GM19468 (cell line): ENCODE measurements around the gene BNC2.

ENCODE experiments used
- ATAC-seq: cut with Tn5 transposase; IDR thresholded peaks from one replicate; pipeline ENCODE4 v1.9.1; 2021; ENCODE audit warnings: mild to moderate bottlenecking, moderate library complexity, moderate number of reproducible peaks; ENCODE audit not compliant: unreplicated experiment; ENCODE audit errors: extremely low read depth

BNC2 gene

DNA sequence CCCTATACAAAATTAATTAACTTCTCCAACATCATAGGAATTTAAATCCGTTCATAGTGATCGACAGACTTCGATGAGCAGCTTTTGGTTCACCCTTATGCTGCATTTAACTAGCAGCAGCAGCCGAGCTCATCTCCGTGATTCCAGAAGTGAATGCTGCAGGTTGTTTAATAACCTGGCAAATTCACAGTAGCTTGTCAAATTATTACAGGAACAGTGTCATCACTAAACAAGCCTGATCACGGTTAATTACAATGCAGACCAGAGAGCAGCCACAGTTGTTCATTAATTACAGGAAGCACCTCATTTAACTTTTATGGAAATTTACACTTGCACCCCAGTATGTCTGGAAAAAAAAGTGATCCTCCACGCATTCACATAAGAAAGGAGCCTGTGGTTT is 188.2 kb downstream of the BNC2 start:
- no peak for ATAC-seq

DNA sequence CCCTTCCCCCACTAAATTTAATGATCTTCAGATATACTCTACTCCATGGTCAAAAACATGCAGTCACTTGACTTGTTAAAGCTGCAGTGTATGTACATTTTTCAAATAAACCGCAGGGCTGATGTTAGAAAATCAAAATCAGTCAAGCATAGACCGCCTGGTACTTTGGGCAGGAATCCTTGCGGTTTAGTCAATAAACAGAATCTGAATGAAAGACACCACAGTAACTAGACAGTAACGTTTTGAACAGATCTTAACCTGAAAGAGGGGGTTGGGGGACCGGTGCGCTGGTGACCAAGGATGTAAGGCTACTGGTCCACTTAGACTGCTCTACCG is 188.8 kb downstream of the BNC2 start:
- no peak for ATAC-seq

DNA sequence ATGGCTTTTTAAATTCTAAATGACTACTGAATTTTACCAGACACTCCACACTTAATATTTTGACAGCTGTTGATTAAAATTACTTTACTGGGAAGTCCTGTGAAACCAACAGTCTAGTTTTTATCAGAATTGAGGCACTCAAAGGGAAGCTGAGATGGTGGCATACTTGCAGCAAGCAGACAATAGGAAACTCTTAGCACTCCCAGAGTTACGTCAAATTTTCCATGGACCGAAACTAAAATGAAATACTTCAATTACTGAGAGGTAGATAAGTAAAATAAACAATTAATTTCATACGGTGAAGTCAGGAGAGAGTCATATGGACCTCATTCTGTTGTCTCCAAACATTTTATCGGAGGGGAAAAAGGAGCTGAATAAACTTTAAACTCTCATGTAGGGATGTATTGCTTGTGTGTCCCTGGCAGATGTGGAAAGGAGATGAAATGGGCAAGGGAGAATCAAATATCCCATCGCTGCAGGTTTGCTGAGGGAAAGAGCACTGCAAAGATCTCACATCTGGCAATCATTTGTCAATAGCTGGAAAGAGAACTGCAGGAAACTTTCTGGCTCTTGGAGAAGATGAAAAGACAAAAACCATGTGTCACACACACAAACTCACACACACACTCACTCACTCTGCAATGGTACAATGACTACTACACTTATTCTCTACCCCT is 189.4 kb downstream of the BNC2 start:
- ATAC-seq: no peak

DNA sequence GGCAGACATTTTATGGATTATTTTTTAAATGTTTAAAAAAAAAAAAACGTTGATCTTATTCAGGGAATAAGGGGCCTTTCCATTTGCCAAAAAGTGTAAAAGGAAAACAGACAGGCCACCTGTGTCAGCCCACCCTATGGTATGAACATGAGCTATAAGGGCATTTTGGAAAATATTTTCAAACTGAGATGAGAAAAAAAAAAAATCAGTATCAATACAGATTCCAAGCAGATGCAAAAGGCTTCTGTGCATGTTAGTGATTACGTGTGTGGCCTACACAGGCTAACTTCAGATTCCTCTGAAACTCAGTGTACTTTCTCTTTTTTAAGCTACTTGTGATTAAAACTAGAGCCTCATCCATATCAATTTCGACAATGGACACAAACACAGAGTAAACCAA is 189.9 kb downstream of the BNC2 start:
- ATAC-seq: no peak

DNA sequence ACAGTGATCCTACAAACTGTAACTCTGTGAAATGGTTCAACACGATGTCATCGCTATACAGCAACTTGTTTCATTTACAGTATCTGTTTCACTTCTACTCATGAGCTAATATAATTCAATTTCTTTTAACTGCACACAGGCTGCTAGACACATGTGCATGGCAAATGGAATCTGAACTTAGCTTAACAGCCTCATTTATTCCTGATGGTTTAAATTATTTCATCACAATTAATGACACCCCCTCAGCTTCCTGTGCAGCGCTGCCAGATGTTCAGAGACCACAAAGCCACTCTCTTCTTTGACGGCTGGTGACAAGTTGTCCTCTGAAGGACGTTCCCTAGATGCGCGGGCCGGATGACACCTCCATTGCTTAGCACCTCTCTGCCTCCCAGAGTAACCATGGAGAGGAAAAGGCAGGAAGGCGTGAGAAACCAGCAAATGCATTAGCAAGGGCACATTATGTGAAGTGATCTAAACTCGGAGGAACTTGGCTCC is 191.1 kb downstream of the BNC2 start:
- no peak for ATAC-seq

DNA sequence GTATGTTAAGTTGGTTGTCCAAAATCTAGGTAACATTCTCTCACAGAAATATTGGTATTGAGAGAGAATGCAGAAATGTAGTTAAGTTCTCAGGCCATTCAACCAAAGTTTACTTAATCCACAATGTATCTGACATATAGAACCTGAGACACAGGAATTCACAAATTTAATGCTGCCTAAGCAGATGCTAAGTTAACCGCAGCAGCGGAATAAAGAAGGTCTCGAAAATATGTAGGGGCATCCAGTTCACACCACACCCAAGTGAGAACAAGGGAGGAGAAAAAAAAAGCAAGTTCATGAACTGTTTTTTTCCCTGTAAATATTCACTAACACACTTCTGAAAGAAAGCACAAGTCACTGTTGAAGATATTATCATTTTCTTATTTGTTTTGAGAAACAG is 194.0 kb downstream of the BNC2 start:
- no peak for ATAC-seq

DNA sequence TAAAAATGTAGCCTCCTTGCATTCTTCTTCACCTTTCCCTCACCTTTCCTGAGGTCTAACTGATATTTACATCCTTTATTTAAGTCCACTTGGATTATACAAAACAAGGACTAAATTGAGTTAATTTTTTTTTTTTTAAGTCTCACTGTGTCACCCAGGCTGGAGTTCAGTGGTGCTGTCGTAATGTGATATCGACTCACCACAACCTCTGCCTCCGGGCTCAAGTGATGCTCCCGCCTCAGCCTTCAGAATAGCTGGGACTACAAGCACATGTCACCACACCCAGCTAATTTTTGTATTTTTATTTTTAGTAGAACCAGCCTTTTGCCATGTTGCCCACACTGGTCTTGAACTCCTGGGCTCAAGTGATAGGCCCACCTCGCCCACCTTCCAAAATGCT is 195.3 kb downstream of the BNC2 start:
- no peak for ATAC-seq

DNA sequence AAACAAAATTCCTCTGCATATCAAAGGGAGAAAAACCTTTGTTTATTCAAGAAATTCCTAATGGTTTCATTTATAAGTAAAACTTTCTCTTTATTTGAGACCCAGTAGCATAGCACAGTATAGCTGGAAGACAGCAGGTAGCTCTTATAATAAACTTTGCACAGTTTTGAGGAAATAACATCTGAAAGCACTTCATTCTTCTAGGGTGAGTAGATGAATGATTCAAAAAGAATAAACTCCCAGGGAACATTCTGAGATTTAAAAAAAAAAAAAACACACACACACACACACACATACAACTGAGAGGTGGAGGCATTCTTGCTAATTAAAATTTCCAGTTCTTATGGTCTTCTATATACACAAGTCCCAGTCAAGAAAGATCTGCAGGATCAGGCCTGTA is 197.3 kb downstream of the BNC2 start:
- ATAC-seq: no peak

DNA sequence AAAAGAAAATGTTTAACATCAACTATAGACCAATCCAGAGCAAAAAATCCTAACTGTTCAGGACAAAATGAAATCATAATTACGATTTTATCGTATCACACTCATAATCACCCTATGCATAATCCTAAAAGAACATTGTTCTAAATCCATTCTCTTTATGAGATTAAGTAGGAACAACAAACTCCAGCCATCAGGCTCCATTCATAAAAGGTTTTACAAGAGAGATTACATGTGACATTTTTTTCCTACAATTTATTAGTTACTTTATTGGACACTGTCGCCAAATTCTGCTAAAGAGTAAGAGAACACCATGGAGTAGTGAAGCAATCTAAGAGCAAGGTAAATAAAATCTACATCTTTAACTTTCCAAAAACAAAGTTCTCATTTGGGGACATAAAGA is 198.0 kb downstream of the BNC2 start:
- ATAC-seq: no peak

DNA sequence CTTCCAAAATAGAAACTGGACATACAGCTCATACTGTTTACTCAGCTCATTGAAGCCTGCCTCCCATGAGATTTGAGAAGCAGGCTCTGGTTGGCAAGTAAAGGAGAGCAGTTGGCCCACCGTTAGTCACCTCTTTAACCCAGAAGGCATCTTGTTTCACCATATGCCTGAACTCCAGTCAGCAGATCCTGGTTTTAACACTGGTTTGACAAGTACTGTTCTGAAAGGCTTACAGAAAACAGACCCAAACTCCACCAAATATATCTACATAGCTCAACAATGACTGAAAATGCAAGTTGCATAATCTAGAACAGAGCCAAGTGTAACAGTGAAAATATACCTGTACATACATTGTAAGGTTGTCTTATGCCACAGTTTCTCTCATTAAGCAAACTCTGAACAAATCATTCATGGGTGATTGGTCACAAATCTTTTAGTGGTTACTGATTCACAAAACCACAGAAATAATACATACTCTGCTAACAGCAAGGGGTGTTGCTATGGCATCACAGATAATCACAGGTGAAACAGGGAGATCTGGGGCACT is 198.8 kb downstream of the BNC2 start:
- no peak for ATAC-seq

DNA sequence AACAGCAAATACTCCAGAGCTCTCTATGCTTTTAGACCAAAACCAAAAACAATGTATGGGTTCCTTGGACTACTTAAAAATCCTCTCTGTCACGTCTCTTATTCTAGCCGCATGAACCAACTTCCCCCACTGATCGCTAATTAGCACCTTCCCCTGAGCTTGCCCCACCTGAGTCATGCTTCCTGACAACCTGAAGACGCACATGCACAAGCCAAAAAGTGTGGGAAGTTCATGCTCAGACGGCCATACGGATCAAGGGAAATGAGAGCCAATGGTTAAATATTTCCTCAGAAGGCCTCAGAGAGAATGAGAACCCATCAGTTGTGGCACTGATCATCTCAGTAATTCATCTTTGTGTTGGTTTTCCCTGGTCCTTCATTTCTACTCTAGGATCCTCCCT is 199.7 kb downstream of the BNC2 start:
- ATAC-seq: no peak

DNA sequence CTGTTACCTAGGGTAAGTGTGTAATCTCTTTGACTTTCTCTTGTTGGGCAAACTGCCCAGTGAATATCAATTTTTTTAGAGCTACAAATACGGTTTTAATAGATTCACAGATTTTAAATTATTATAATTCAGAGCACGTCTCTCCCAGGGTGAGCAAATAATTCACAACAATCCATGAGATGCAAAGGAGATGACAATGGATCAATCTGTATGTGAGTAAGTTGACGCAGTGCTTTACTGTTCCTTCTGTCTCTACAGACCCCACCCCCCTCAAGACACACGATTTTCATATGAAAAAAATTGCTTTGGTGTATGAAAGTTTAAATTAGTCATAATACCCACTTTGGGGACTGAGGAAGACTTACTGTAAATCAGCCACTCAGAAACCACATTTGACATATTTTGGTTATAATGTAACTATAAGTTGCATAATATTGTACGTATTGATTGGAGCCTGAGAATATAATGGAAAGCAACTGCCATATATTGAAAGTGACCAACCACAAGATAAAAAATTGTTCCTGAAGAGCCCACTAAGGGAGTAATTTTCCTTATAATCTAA is 201.7 kb downstream of the BNC2 start:
- no peak for ATAC-seq

DNA sequence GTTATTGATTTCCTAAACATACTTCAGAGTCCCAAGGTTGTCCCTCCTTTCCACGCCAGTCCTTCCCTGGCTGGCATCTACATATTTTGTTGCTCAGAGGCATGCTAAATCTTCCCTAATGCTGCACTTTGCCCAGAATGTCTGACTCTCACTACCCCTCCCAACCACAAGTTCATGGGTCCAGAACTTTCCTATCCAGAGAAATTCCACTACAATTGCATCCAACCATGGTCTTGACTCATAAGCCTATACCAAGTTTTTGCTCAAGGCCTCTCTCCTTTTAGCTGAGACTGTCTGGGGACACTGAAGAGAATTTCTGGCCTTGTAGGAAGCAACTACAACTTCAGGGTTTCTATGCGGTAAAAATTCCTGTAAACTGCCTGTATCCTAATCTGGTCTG is 206.3 kb downstream of the BNC2 start:
- ATAC-seq: no peak

DNA sequence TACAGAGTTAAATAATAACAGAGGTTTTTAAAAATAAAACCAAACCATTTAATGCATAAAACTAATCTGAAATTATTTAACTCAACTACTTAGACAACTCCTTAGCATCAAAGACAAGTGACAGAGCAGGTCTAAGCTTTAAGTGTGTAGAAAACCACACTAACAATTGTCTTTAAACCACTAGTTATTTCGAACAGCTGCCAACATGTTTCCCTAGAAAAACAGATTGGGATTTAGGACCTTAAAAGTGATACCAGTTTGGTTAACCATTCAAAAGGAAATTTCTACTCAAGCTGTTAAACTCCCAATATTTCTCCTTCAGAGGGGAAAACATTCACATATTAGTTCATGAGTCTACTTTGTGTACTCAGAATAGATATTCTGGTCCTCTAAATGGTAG is 208.7 kb downstream of the BNC2 start:
- no peak for ATAC-seq

DNA sequence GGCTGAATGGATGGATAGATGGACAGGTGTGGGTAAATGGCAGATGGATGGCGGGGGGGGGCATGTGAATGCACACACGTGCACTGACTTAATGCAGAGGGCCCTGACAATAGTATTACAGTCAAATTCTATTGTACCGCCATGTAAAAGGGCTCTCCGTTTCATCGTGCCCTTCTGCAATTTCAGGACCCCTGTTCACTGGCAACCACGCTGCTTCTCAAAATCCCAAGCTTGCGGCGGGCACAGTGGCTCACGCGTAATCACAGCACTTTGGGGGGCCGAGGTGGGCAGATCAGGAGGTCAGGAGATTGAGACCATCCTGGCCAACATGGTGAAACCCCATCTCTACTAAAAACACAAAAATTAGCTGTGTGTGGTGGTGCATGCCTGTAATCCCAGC is 211.4 kb downstream of the BNC2 start:
- no peak for ATAC-seq

DNA sequence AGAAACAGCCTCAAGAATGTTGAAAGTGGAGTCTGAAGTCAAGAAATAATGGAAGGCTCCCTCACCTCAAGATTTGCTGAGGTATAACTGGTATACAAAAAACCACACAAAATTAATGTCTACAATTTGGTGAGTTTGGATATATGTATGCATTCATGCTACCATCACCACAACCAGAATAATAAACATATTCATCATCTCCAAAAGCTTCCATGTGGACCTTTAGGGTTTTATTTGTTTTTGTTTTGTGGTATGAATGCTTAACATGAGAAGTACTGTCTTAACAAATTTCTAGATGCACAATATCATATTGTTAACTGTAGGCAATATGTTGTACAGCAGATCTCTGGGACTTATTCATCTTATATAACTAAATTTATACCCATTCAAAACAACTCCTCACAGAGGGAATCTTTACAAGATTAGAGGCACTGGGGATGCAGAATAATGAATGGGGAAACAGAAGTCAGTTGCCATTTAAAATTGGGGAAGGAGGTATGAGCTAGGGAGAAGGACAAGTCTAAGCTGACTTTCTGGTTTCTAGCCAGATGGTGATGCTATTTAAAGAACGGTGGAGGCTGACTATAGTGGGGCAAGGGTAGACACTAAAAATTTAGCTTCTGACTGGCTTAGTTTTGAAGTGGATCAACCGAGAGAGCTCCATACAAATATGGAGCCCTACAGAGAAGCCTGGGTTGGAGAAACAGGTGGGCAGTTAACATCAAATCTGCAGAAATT is 213.9 kb downstream of the BNC2 start:
- no peak for ATAC-seq

DNA sequence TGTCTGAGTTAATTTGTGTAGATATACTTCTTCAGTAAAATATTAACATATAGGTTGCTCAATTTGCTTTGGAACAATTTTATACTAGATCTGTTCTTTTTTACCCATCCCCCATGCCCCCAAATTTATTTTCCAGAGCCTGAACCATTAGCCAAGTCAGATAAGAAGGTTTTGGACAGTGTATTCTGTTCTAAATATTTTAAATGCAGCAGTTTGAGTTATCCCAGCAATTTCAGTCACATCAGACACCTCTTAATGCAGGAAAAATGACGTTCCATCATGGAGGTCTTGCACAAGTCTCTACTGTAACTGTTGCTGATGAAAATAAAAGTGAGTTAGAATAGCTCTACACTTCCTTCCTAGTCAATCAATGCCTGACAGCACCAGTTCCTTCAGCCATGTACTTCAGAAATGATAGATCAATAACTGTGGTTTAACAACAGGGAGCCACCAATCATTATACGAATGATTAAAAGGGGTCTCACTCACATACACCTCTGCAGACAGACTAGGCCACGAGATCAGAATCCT is 215.8 kb downstream of the BNC2 start:
- ATAC-seq: no peak

DNA sequence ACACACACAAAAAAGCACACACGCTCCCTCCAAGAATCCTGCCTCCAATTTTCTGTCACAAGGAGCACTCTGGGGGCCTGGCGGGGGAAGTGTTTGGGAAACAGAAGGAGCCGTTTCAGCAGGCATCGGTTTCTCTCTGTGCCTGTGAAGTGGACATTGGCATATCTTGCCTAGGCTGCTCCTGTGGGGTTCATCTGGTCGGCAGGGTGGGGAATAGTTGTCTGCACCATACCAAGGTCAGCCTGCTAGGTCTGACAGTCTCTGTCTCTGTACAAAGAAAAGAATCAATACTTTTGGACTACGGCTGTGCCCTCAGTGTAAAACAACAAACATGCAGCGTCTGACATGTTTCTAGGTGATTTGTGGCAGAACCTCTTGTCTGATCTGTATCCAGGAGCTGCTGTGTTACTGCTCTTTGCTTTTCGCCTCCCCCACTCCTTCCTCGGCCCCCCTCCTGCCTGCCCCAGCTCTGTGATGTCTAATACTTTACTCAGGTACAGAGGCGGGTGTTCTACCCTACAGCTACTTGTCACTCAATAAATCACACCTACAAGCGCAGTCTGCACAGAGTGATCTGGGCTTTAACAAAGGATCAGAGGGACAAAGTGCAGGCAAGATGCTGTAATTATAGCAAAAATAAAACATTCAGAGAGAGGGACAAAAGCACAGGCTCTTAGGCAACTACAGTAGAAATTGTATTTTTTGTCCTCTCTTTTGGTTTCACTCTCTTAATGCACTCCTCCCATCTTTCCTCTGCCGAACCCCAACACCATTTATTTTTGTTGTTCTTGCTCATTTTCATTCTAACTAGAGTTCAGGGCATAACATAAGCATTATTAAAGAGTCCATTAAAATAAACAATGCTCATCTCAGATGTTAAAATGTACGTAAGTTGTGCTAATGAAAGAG is 216.7 kb downstream of the BNC2 start:
- no peak for ATAC-seq

DNA sequence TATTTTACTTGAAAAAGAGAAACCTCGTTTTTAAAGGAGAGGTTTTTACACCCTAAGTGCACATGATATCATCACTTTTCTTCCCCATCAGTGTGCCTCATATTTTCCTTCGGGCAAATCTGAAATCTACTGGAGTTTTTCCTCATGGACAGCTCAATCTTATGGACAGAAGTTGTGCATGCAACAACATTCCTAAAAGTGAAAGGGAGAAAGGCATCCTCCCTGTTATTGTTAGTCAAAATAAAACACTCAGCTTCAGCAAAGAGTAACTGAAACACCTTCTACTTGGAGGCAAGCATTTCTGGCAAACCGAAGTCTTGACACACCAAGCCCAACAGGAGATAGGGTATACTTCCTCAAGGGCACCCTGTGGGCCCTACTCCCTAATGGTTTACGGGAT is 217.9 kb downstream of the BNC2 start:
- no peak for ATAC-seq

DNA sequence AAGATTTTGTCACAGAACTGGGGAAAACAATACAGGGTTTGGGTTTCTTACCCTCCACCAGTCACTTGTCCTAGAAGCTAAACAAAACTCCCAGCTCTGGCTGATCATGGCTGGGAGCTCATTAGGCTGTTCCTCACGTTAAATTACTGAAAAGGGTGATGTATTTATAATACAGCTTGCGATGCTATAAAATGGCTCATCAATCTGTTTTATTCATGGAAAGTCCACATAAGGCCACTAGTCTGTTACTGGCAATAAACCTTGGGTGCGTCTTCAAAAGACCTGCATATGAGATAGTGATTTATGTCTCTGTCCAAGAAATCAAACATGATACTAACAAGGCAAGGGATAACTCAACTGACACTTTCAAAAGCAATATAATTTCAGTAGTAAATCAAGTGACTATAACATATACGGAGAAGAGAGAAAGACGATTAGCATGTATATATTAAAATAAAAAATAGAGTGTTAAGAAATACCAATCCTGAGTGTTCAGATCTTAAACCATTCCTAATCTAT is 219.0 kb downstream of the BNC2 start:
- no peak for ATAC-seq
